Measurements from ENCODE around the gene LMTK2.

DNA sequence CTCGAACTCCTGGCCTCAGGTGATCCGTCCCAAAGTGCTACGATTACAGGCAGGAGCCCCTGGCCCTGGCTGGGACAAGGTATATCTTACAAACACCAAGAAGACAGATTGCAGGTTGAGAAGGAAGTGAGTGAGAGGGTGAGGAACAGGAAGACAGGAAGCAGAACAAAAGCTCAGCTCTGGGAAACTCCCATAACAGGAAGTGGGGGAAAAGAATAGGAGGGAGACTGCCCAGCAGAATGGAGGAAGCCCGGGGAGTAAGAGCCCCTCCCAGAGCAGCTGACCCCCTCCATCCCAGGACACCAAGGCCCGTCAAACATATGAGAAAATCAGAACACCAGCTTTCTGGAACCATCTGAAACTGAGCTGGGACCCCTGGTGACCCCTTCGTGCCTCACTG lies 142.4 kb downstream of the LMTK2 start:
- TF ChIP-seq CTCF (IDR thresholded peaks at IDR 0.05 in 2 of 3, conservative IDR thresholded peaks at IDR 0.05 in 1 of 3; ENCODE audit: borderline replicate concordance in 1 of 3, insufficient read depth in 1 of 3, low read depth in 2 of 3, low read length in 2 of 3) = no peak
- TF ChIP-seq SRF (IDR thresholded peaks at IDR 0.05; ENCODE audit: low read depth) = no peak
- TF ChIP-seq, protein P1, sequence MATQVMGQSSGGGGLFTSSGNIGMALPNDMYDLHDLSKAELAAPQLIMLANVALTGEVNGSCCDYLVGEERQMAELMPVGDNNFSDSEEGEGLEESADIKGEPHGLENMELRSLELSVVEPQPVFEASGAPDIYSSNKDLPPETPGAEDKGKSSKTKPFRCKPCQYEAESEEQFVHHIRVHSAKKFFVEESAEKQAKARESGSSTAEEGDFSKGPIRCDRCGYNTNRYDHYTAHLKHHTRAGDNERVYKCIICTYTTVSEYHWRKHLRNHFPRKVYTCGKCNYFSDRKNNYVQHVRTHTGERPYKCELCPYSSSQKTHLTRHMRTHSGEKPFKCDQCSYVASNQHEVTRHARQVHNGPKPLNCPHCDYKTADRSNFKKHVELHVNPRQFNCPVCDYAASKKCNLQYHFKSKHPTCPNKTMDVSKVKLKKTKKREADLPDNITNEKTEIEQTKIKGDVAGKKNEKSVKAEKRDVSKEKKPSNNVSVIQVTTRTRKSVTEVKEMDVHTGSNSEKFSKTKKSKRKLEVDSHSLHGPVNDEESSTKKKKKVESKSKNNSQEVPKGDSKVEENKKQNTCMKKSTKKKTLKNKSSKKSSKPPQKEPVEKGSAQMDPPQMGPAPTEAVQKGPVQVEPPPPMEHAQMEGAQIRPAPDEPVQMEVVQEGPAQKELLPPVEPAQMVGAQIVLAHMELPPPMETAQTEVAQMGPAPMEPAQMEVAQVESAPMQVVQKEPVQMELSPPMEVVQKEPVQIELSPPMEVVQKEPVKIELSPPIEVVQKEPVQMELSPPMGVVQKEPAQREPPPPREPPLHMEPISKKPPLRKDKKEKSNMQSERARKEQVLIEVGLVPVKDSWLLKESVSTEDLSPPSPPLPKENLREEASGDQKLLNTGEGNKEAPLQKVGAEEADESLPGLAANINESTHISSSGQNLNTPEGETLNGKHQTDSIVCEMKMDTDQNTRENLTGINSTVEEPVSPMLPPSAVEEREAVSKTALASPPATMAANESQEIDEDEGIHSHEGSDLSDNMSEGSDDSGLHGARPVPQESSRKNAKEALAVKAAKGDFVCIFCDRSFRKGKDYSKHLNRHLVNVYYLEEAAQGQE (IDR thresholded peaks at IDR 0.05; ENCODE audit: low read depth) = no peak
- TF ChIP-seq POLR2A (IDR thresholded peaks at IDR 0.05; ENCODE audit: borderline replicate concordance, extremely low read depth, insufficient read depth, insufficient read length) = no peak
- no peak for TF ChIP-seq RAD21 (IDR thresholded peaks at IDR 0.05; ENCODE audit: low read depth)
- no peak for TF ChIP-seq CEBPB (IDR thresholded peaks at IDR 0.05; ENCODE audit: low read depth)
- no peak for TF ChIP-seq EZH2 (IDR thresholded peaks at IDR 0.05)
- TF ChIP-seq SIN3A (IDR thresholded peaks at IDR 0.05; ENCODE audit: low read depth) = no peak
- no peak for TF ChIP-seq POLR2AphosphoS5 (IDR thresholded peaks at IDR 0.05; ENCODE audit: low read depth, low read length)
- TF ChIP-seq ZFX (IDR thresholded peaks at IDR 0.05) = no peak
- TF ChIP-seq YY1 (IDR thresholded peaks at IDR 0.05; ENCODE audit: extremely low read depth, insufficient replicate concordance, low read depth, low read length) = no peak
- TF ChIP-seq EGR1 (IDR thresholded peaks at IDR 0.05; ENCODE audit: low read depth) = no peak
- no peak for TF ChIP-seq EZH2phosphoT487 (IDR thresholded peaks at IDR 0.05; ENCODE audit: borderline replicate concordance)
- no peak for TF ChIP-seq SP1 (IDR thresholded peaks at IDR 0.05; ENCODE audit: low read depth)

All from HCT116 (cell line).